Measurements from ENCODE around the gene UBE2Z. TPM values are rescaled to one million over a fixed set of nuclear protein-coding genes. Genes with fewer than 3 reads are reported as not detected.

UBE2Z gene
- total and polyA plus RNA-seq, 9 of the 15 experiments (the other 6 are each of a cell fraction or from before 2014, with no cell fraction given), result 11.8 to 89.0 (median 38.2) TPM

DNA sequence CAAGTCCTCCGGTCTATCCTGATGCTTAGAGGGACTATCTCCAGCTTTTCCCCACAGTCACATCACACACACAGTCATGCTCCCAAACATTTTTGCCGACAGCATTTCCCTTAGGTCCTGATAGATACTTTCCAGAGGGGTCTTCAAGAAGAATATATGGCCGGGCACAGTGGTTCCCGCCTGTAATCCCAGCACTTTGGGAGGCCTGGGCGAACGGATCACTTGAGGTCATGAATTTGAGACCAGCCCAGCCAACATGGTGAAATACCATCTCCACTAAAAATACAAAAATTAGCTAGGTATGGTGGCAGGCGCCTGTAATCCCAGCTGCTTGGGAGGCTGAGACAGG lies 64.5 kb downstream of the UBE2Z start:
- Histone ChIP-seq H3K27me3 (ENCODE audit: control insufficient read depth in 2 of 2, insufficient read depth in 2 of 2, low read length in 2 of 2) (no peaks in the 10 kb centered on the region), H3K9me3 (replicated peaks; ENCODE audit: control insufficient read depth, insufficient read depth, low read depth, low read length) (no peaks in the 10 kb centered on the region), H3K4me3 (peak overlapping the region; percentile 1; the same call in 1 of the 2 replicates), H3K9ac (ENCODE audit: insufficient read depth in 1 of 2, low read depth in 2 of 2, low read length in 2 of 2) (peak overlapping the region; percentile 53 to 55; a peak in 2 of 4 replicates), H3K9me1 (ENCODE audit: control insufficient read depth, insufficient read depth, low read length) (no peaks in the 10 kb centered on the region), H3K36me3 (ENCODE audit: control insufficient read depth, insufficient read depth, low read length) (no peaks in the 10 kb centered on the region), H3K4me2 (ENCODE audit: insufficient read depth, low read length) (peak overlapping the region; percentile 76), H3K79me2 (ENCODE audit: control insufficient read depth, insufficient read depth, low read length) (no peaks in the 10 kb centered on the region), H3K27ac (ENCODE audit: extremely low read depth, low read depth, low read length) (peak overlapping the region; percentile 84), H2AFZ (ENCODE audit: low read depth, low read length) (peak overlapping the region; percentile 94), H3K4me1 (replicated peaks in 1 of 2; ENCODE audit: control insufficient read depth in 2 of 2, insufficient read depth in 2 of 2, low read length in 2 of 2) (peaks cover 34 to 37% of the 10 kb centered on the region in 2 experiments), H4K20me1 (replicated peaks; ENCODE audit: control insufficient read depth, insufficient read depth, low read length) (no peaks in the 10 kb centered on the region)
- TF ChIP-seq, protein P1, sequence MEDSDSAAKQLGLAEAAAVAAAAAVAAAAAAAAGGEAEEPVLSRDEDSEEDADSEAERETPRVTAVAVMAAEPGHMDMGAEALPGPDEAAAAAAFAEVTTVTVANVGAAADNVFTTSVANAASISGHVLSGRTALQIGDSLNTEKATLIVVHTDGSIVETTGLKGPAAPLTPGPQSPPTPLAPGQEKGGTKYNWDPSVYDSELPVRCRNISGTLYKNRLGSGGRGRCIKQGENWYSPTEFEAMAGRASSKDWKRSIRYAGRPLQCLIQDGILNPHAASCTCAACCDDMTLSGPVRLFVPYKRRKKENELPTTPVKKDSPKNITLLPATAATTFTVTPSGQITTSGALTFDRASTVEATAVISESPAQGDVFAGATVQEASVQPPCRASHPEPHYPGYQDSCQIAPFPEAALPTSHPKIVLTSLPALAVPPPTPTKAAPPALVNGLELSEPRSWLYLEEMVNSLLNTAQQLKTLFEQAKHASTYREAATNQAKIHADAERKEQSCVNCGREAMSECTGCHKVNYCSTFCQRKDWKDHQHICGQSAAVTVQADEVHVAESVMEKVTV (CRISPR knock-in tag; IDR thresholded peaks at IDR 0.05), result no peak
- TF ChIP-seq, protein P2, sequence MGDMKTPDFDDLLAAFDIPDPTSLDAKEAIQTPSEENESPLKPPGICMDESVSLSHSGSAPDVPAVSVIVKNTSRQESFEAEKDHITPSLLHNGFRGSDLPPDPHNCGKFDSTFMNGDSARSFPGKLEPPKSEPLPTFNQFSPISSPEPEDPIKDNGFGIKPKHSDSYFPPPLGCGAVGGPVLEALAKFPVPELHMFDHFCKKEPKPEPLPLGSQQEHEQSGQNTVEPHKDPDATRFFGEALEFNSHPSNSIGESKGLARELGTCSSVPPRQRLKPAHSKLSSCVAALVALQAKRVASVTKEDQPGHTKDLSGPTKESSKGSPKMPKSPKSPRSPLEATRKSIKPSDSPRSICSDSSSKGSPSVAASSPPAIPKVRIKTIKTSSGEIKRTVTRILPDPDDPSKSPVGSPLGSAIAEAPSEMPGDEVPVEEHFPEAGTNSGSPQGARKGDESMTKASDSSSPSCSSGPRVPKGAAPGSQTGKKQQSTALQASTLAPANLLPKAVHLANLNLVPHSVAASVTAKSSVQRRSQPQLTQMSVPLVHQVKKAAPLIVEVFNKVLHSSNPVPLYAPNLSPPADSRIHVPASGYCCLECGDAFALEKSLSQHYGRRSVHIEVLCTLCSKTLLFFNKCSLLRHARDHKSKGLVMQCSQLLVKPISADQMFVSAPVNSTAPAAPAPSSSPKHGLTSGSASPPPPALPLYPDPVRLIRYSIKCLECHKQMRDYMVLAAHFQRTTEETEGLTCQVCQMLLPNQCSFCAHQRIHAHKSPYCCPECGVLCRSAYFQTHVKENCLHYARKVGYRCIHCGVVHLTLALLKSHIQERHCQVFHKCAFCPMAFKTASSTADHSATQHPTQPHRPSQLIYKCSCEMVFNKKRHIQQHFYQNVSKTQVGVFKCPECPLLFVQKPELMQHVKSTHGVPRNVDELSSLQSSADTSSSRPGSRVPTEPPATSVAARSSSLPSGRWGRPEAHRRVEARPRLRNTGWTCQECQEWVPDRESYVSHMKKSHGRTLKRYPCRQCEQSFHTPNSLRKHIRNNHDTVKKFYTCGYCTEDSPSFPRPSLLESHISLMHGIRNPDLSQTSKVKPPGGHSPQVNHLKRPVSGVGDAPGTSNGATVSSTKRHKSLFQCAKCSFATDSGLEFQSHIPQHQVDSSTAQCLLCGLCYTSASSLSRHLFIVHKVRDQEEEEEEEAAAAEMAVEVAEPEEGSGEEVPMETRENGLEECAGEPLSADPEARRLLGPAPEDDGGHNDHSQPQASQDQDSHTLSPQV (IDR thresholded peaks at IDR 0.05), result 0 out of 2 replicates have a peak, but pooled peaks have one; percentile 4
- no peak for TF ChIP-seq CHD2 (IDR thresholded peaks at IDR 0.05; ENCODE audit: low read depth, low read length)
- TF ChIP-seq ZFPM2 (CRISPR knock-in tag; IDR thresholded peaks at IDR 0.05), result no peak
- 0 out of 4 replicates have a peak, but pooled peaks of 1 of the 2 experiments have one; percentile 7 for TF ChIP-seq NRF1 (conservative IDR thresholded peaks at IDR 0.05 in 1 of 2, IDR thresholded peaks at IDR 0.05 in 1 of 2)
- 0 out of 4 replicates have a peak, but pooled peaks of 1 of the 2 experiments have one; percentile 8 for TF ChIP-seq TEAD1 (CRISPR knock-in tag; IDR thresholded peaks at IDR 0.05)
- TF ChIP-seq, protein P3, sequence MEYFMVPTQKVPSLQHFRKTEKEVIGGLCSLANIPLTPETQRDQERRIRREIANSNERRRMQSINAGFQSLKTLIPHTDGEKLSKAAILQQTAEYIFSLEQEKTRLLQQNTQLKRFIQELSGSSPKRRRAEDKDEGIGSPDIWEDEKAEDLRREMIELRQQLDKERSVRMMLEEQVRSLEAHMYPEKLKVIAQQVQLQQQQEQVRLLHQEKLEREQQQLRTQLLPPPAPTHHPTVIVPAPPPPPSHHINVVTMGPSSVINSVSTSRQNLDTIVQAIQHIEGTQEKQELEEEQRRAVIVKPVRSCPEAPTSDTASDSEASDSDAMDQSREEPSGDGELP (CRISPR knock-in tag; IDR thresholded peaks at IDR 0.05; ENCODE audit: borderline replicate concordance), result peak; percentile 40; the same call in 1 of the 2 replicates
- 0 out of 2 replicates have a peak, but pooled peaks have one; percentile 22 for TF ChIP-seq MIER1 (IDR thresholded peaks at IDR 0.05; ENCODE audit: low read depth)
- TF ChIP-seq SMARCA5 (IDR thresholded peaks at IDR 0.05), result peak; percentile 5; the same call in 1 of the 2 replicates
- no peak for TF ChIP-seq ZC3H8 (IDR thresholded peaks at IDR 0.05)
- ChIA-PET POLR2A (interaction anchor here (0.6 to 3.7 kb wide), 6 partner anchors 12 to 1784 kb away, joined by 3 to 31 read pairs (median 4); partner anchors contain the start of genes CDC27 and SNF8), CTCF (ENCODE audit: low intra/inter-chr PET ratio) (no interaction called here)
- intact Hi-C loops (cut with micrococcal nuclease), result loop anchor here (2.0 kb wide), 1 partner anchor 22 kb away; no protein-coding TSS in a partner anchor
- in situ Hi-C loops (cut with MboI), result no loop called here
- no TSS peak for BruUV-seq (replicated peaks)
- FAIRE-seq (no peak), ATAC-seq (no peak), DNase-seq (ENCODE audit: extremely low read depth in 1 of 4, low spot score in 3 of 4) (no peak)
- WGBS (ENCODE audit: insufficient coverage, low coverage, missing lambda C conversion rate), result 26% methylated on average over 7 of the region's 7 CpGs
